IMR-90 (cell line): ENCODE measurements around the gene LIMK2. TPM values are rescaled to one million over a fixed set of nuclear protein-coding genes. Genes with fewer than 3 reads are reported as not detected.

Source experiments
- ATAC-seq: fragments of 200-7000 bp; cut with Tn5 transposase; 2 replicates; pipeline ENCODE4 v1.9.1; 2020; ENCODE audit warnings: low read depth, mild to moderate bottlenecking, moderate library complexity
- BruUV-seq: library from RNA; stranded (reverse); fragments of 400-500 nt; replicated peaks from 2 replicates; lab custom pipeline; 2021; lab: Mats Ljungman, UMichigan
- CTCF ChIA-PET: fragments of 300-600 bp; formaldehyde crosslinking; extraction: SDS; loops from one replicate; lab custom pipeline; 2021; ENCODE audit warnings: antibody characterized with exemption; lab: Yijun Ruan, JAX
- POLR2A ChIA-PET: fragments of 300-600 bp; sonication (Branson Sonifier 250); formaldehyde crosslinking; loops from one replicate; lab custom pipeline; 2022; ENCODE audit warnings: antibody characterized with exemption; ENCODE audit not compliant: unreplicated experiment; lab: Charles Lee
- DNase-seq: peaks from one replicate; pipeline ENCODE4 v3.0.0; 2013
- H2AFZ ChIP-seq: replicated peaks from 2 replicates; pipeline ENCODE3; 2013; ENCODE audit warnings: low read length, mild to moderate bottlenecking; ENCODE audit not compliant: poor library complexity
- H2AK5ac ChIP-seq: 2 replicates; pipeline ENCODE4 v1.6.1; 2013; ENCODE audit warnings: low read depth, low read length, inconsistent platforms
- H2AK9ac ChIP-seq: replicated peaks from 2 replicates; pipeline ENCODE3; 2013; ENCODE audit warnings: mild to moderate bottlenecking, low read depth, low read length, moderate library complexity; ENCODE audit not compliant: poor library complexity
- H2BK120ac ChIP-seq: 2 replicates; pipeline ENCODE4 v1.6.1; 2013; ENCODE audit warnings: low read depth, low read length, inconsistent platforms
- H2BK15ac ChIP-seq: 3 replicates; pipeline ENCODE4 v1.6.1; 2013; ENCODE audit warnings: low read depth, low read length, inconsistent platforms
- H2BK20ac ChIP-seq: 2 replicates; pipeline ENCODE4 v1.6.1; 2013; ENCODE audit warnings: low read depth, mild to moderate bottlenecking, inconsistent platforms, low read length, moderate library complexity
- H2BK5ac ChIP-seq: 2 replicates; pipeline ENCODE4 v1.6.1; 2013; ENCODE audit warnings: mild to moderate bottlenecking, low read depth, low read length, inconsistent platforms; ENCODE audit not compliant: poor library complexity, severe bottlenecking
- H3K14ac ChIP-seq: replicated peaks from 2 replicates; pipeline ENCODE4 v1.6.1; 2013; ENCODE audit warnings: low read depth, low read length, inconsistent platforms
- H3K18ac ChIP-seq: 2 replicates; pipeline ENCODE4 v1.6.1; 2013; ENCODE audit warnings: low read depth, low read length, control low read depth
- H3K23ac ChIP-seq: 2 replicates; pipeline ENCODE4 v1.6.1; 2013; ENCODE audit warnings: low read depth, low read length, inconsistent platforms
- H3K27ac ChIP-seq: 2 replicates; pipeline ENCODE4 v1.5.1; 2013; ENCODE audit warnings: mild to moderate bottlenecking, control low read depth, low read length; ENCODE audit not compliant: insufficient read depth
- H3K27me3 ChIP-seq: 2 replicates; pipeline ENCODE4 v1.6.1; 2013; ENCODE audit warnings: low read length; ENCODE audit not compliant: control insufficient read depth, insufficient read depth
- H3K36me3 ChIP-seq: 2 replicates; pipeline ENCODE4 v1.6.1; 2013; ENCODE audit warnings: low read length, mixed read lengths; ENCODE audit not compliant: control insufficient read depth, insufficient read depth
- H3K4ac ChIP-seq: 2 replicates; pipeline ENCODE4 v1.6.1; 2013; ENCODE audit warnings: low read depth, low read length, inconsistent platforms
- H3K4me1 ChIP-seq: 2 replicates; pipeline ENCODE4 v1.6.1; 2013; ENCODE audit warnings: low read length, mixed read lengths; ENCODE audit not compliant: control insufficient read depth, insufficient read depth
- H3K4me2 ChIP-seq: 2 replicates; pipeline ENCODE4 v1.6.1; 2013; ENCODE audit warnings: low read depth, mild to moderate bottlenecking, control low read depth, low read length, moderate library complexity
- H3K4me3 ChIP-seq: 2 replicates; pipeline ENCODE4 v1.5.1; 2013; ENCODE audit warnings: low read depth, mild to moderate bottlenecking, control low read depth, low read length, moderate library complexity; ENCODE audit not compliant: insufficient read depth
- H3K56ac ChIP-seq: 2 replicates; pipeline ENCODE4 v1.6.1; 2013; ENCODE audit warnings: low read length, inconsistent platforms; ENCODE audit not compliant: insufficient read depth; ENCODE audit errors: extremely low read depth
- H3K79me1 ChIP-seq, 2 experiments: 2 replicates each; pipeline ENCODE4 v1.6.1; 2013; ENCODE audit warnings: low read length in 2 of 2, inconsistent platforms in 1 of 2, low read depth in 1 of 2
- H3K9ac ChIP-seq: 2 replicates; pipeline ENCODE4 v1.6.1; 2013; ENCODE audit warnings: low read depth, low read length, control low read depth
- H3K9me1 ChIP-seq: 2 replicates; pipeline ENCODE4 v1.6.1; 2013; ENCODE audit warnings: low read length, inconsistent platforms; ENCODE audit not compliant: insufficient read depth
- H3K9me3 ChIP-seq: 2 replicates; pipeline ENCODE4 v1.6.1; 2013; ENCODE audit warnings: low read length; ENCODE audit not compliant: control insufficient read depth, insufficient read depth
- H4K20me1 ChIP-seq: 2 replicates; pipeline ENCODE4 v1.6.1; 2013; ENCODE audit warnings: low read length, inconsistent platforms; ENCODE audit not compliant: insufficient read depth
- H4K5ac ChIP-seq: 2 replicates; pipeline ENCODE4 v1.6.1; 2013; ENCODE audit warnings: mild to moderate bottlenecking, low read depth, low read length, control low read depth
- H4K8ac ChIP-seq, 2 experiments: 2 replicates each; pipeline ENCODE4 v1.6.1; 2013; ENCODE audit warnings: low read depth in 2 of 2, low read length in 2 of 2, control low read depth in 1 of 2, inconsistent platforms in 1 of 2
- H4K91ac ChIP-seq: 2 replicates; pipeline ENCODE4 v1.6.1; 2013; ENCODE audit warnings: low read depth, low read length, inconsistent platforms; ENCODE audit not compliant: insufficient read depth
- CHD1 ChIP-seq: IDR thresholded peaks from 2 replicates; pipeline ENCODE4 v1.6.1; 2012; ENCODE audit warnings: low read depth, low read length, improper control_type of control experiment
- FOS ChIP-seq: fragments of 150-350 bp; IDR thresholded peaks from 2 replicates; pipeline ENCODE4 v1.6.1; 2016; ENCODE audit warnings: low read depth, low read length
- MAFK ChIP-seq: IDR thresholded peaks from 2 replicates; pipeline ENCODE4 v1.6.1; 2012; ENCODE audit warnings: low read depth, low read length, improper control_type of control experiment
- MAZ ChIP-seq: IDR thresholded peaks from 2 replicates; pipeline ENCODE4 v1.6.1; 2012; ENCODE audit warnings: low read depth, mild to moderate bottlenecking, low read length, improper control_type of control experiment, moderate library complexity, borderline replicate concordance
- MXI1 ChIP-seq: IDR thresholded peaks from 2 replicates; pipeline ENCODE4 v1.6.1; 2012; ENCODE audit warnings: low read depth, mild to moderate bottlenecking, low read length, moderate library complexity, borderline replicate concordance
- NFE2L2 ChIP-seq: fragments of 150-350 bp; IDR thresholded peaks from 2 replicates; pipeline ENCODE4 v1.6.1; 2016; ENCODE audit warnings: low read depth, mild to moderate bottlenecking, low read length
- RAD21 ChIP-seq: IDR thresholded peaks from 2 replicates; pipeline ENCODE4 v1.6.1; 2012; ENCODE audit warnings: low read length, improper control_type of control experiment
- RCOR1 ChIP-seq: IDR thresholded peaks from 2 replicates; pipeline ENCODE4 v1.6.1; 2012; ENCODE audit warnings: mild to moderate bottlenecking, low read length, improper control_type of control experiment; ENCODE audit not compliant: insufficient replicate concordance
- RFX5 ChIP-seq: IDR thresholded peaks from 2 replicates; pipeline ENCODE4 v1.8.0; 2012; ENCODE audit warnings: low read depth, mild to moderate bottlenecking, low read length, moderate library complexity
- WGBS, 2 experiments: methylation state at CpG; one replicate each; pipeline versions ENCODE4 v1.1.5 to v1.1.7; 2013; ENCODE audit warnings: missing lambda C conversion rate in 2 of 2; ENCODE audit not compliant: insufficient read length in 1 of 2; ENCODE audit errors: extremely low coverage in 2 of 2; 5-methylcytosine and 5-hydroxymethylcytosine counted together
- dilution Hi-C: fragments of 300-500 bp; cut with HindIII; formaldehyde crosslinking; loops from one replicate; pipeline ENCODE4 v1.14.3; 2018; ENCODE audit warnings: low sequenced_read_pairs; ENCODE audit not compliant: unreplicated experiment
- in situ Hi-C: fragments of 300-500 bp; cut with MboI; formaldehyde crosslinking; loops from 3 replicates; pipeline ENCODE4 v1.14.3; 2019; ENCODE audit warnings: low sequenced_read_pairs, inconsistent platforms, mixed read lengths
- intact Hi-C: fragments of 100-400 bp; cut with micrococcal nuclease; formaldehyde crosslinking; loops from 2 replicates; pipeline ENCODE4 v1.10.0; 2022
- polyA plus RNA-seq, 3 experiments: library from polyadenylated mRNA; depleted of rRNA; stranded (reverse); fragments of >200 nt; gene quantifications; 2 replicates each; pipeline ENCODE4 v1.2.3, GENCODE V29; 2012; ENCODE audit warnings: low replicate concordance in 1 of 3
- total RNA-seq: library from RNA; depleted of rRNA; stranded (reverse); fragments of >200 nt; gene quantifications from 2 replicates; pipeline ENCODE4 v1.2.3, GENCODE V29; 2012
- TF ChIP-seq, protein P1 (sequence below): fragments of 150-350 bp; IDR thresholded peaks from 2 replicates; pipeline ENCODE4 v1.6.1; 2017; ENCODE audit warnings: mild to moderate bottlenecking, antibody characterized with exemption, low read length, low read depth
- TF ChIP-seq, protein P2 (sequence below): fragments of 150-350 bp; IDR thresholded peaks from 2 replicates; pipeline ENCODE4 v1.6.1; 2016; ENCODE audit warnings: low read depth, mild to moderate bottlenecking, low read length, moderate library complexity, borderline replicate concordance

Gene LIMK2
- total and polyA plus RNA-seq, 2 of the 4 experiments (the other 2 are of a cell fraction), result 14.5 to 31.9 TPM

DNA sequence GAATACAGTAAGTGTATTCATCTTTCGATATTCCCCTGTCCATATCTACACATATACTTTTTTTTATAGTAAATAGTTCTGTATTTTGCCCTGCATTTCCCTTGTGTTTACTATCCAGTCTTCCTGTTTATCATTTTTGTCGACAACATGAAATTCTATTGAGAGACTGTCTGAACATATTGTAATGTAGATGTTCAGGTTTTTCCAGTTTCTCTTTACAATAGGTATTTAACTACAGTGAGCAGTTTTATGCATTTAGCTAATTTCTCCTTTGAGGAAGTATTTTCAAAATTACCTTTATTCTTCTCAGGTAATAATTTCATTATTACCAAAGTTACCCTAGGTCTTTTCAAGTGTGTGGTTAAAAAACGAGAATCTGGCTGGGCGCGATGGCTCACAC is 63.5 kb downstream of the LIMK2 start:
- TF ChIP-seq RCOR1 (no peak), RFX5 (no peak), RAD21 (no peak), MXI1 (no peak), MAFK (no peak), CHD1 (no peak), MAZ (no peak), FOS (no peak), NFE2L2 (no peak)
- TF ChIP-seq, protein P1, sequence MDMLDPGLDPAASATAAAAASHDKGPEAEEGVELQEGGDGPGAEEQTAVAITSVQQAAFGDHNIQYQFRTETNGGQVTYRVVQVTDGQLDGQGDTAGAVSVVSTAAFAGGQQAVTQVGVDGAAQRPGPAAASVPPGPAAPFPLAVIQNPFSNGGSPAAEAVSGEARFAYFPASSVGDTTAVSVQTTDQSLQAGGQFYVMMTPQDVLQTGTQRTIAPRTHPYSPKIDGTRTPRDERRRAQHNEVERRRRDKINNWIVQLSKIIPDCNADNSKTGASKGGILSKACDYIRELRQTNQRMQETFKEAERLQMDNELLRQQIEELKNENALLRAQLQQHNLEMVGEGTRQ, result no peak
- TF ChIP-seq, protein P2, sequence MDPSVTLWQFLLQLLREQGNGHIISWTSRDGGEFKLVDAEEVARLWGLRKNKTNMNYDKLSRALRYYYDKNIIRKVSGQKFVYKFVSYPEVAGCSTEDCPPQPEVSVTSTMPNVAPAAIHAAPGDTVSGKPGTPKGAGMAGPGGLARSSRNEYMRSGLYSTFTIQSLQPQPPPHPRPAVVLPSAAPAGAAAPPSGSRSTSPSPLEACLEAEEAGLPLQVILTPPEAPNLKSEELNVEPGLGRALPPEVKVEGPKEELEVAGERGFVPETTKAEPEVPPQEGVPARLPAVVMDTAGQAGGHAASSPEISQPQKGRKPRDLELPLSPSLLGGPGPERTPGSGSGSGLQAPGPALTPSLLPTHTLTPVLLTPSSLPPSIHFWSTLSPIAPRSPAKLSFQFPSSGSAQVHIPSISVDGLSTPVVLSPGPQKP, result no peak
- H3K27ac ChIP-seq, result no peak overlapping the region
- no peak overlapping the region for H2BK20ac ChIP-seq
- no peaks in the 10 kb centered on the region; a peak in 1 of 4 replicates for H3K79me1 ChIP-seq
- ChIA-PET POLR2A (no interaction called here), CTCF (no interaction called here)
- H3K14ac ChIP-seq, result no peak overlapping the region
- H3K23ac ChIP-seq, result no peak overlapping the region
- no peak overlapping the region for H4K5ac ChIP-seq
- no peak for DNase-seq
- H3K9me3 ChIP-seq, result no peaks in the 10 kb centered on the region
- H3K36me3 ChIP-seq, result peaks cover 29% of the 10 kb centered on the region
- no peak overlapping the region for H3K4me2 ChIP-seq
- no peak overlapping the region for H4K91ac ChIP-seq
- no peak overlapping the region for H2BK120ac ChIP-seq
- H2AK9ac ChIP-seq, result no peak overlapping the region
- H2BK15ac ChIP-seq, result no peak overlapping the region
- dilution Hi-C loops, result no loop called here
- H3K4me1 ChIP-seq, result peaks cover 5% of the 10 kb centered on the region; the same call in 1 of the 2 replicates
- no peak overlapping the region for H4K8ac ChIP-seq
- no peaks in the 10 kb centered on the region for H3K27me3 ChIP-seq
- in situ Hi-C loops, result no loop called here
- peaks cover 4% of the 10 kb centered on the region; the same call in 1 of the 2 replicates for H3K9me1 ChIP-seq
- ATAC-seq, result no peak
- no peak overlapping the region for H3K18ac ChIP-seq
- BruUV-seq, result no TSS peak
- H3K4me3 ChIP-seq, result no peak overlapping the region
- H3K9ac ChIP-seq, result no peak overlapping the region
- H3K4ac ChIP-seq, result no peak overlapping the region
- no peak overlapping the region for H2BK5ac ChIP-seq
- intact Hi-C loops, result no loop called here
- H4K20me1 ChIP-seq, result 0 out of 2 replicates have a peak, but pooled peaks cover 2% of the 10 kb centered on the region
- no peak overlapping the region for H3K56ac ChIP-seq
- WGBS, 2 experiments, result no CpG with 5 or more reads among the region's 5 CpGs
- no peak overlapping the region for H2AK5ac ChIP-seq
- H2AFZ ChIP-seq, result no peak overlapping the region
